Bone marrow (tissue), 2 donors: ENCODE data around the gene CCDC68.

ENCODE experiments used
- DNase-seq, 2 donors: peaks; one replicate each; lab custom pipeline; 2025; lab: John Stamatoyannopoulos, UW

Gene CCDC68

DNA sequence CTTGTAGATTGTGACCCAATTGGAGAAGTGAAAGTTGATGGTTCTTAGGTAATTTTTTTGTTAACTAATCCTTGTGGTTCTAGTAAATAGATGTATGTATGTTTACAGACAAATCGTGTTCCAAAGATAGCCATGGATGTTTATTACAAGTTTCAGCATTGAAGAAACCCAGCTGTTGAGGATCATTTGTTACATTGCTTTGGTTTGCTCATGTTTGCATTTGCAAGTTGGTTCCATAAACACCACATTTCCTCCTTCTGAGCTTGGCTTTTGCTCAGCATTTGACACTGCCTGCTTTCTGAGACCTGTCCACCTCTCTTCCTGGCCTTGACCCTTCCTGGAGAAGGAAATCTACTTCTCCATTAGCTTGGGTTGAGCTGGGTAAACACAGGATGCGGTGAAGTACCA is 1.8 kb upstream of the CCDC68 start:
- DNase-seq = no peak

DNA sequence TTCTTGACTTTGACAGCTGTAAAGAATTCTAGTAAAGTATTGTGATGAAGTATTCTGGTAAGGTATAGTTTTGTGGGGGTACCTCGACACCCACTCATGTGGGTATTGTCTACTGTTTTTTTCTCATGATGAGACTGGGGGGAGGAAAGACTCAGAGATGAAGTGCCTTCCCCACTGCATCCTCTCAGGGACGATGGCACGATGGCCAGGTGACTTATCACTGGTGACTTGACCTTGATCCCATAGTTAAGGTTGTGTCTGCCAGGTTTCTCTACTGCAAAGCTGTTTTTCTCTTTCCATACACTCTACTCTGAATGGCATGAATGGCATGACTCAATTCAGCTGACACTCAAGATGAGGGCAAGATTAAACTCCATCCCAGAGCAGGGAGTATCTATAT is 936 bp upstream of the CCDC68 start:
- no peak for DNase-seq

DNA sequence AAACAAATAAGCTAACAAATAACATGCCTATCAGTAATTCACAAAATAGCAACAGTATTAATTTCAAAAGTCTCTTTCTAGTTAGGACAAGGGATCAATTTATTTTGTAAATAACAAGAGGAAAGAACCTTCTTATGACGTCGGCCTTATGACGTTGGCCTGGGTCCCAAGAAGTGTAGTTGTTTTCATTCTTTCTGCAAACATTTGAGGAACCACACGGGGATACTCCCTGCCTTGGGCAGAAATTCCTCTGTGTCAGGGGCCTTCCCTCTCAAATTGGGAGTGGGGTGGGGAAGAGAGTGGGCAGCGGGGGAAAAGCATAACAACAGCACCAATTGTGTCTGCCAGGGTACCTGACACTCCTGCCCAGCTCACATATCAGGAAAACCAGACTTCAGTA is 1.3 kb downstream of the CCDC68 start:
- no peak for DNase-seq

DNA sequence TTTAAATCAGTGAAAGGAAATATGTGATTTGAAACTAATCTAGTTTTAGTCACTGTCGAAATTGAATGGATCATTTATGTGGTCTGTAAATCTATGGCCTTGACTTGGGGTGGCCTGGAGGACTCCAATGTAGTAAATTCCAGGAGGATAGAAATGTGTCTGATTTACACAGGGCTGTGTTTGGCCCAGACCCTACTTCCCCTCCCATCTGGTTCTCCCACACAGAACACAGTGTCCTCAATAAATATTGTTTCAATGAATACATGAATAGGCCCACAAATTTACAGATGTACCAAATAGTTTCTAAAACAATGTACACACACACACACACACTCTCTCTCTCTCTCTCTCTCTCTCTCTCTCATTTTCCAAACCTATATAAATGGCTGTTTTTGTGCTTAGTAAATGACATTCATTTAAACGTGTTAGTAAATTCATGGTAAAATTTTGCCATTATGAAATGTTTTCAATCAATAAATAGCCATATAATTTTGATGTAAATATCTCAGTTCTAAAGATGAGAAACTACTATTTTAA is 1.9 kb downstream of the CCDC68 start:
- no peak for DNase-seq

DNA sequence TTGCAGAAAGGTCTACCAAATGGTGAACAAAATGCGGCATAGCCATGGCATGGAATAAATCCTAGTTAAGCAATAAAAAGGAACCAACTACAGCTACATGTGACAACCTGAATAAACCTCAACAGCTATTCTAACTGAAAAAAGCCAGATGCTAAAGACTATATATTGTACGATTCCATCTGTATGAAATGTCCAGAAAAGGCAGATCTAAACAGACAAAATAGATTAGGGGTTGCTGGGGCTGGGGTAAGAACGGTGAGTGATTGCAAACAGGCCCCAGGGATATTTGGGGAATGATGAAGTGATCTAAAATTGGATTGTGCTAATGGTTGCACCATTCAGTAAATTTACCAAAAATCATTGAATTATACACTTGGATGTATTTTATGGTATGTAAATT is 2.8 kb downstream of the CCDC68 start:
- no peak for DNase-seq

DNA sequence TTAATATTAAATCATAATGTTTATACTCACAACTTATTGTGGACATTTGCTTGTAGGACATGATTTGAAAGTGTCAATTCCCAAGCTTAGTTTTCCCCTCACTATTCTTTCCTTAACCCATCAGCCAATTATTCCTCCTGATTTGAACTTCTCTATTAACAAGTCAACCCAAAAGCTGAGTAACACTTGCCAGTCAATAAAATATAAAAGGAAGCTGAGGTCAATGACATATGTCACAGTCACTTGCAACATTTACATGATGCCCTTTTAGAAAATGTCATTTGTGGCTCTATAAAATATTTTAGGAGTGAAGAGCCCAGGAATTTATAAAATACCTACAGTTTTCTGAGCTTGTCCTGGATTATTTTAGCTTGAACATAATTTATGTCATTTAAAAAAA is 7.2 kb downstream of the CCDC68 start:
- DNase-seq = no peak

DNA sequence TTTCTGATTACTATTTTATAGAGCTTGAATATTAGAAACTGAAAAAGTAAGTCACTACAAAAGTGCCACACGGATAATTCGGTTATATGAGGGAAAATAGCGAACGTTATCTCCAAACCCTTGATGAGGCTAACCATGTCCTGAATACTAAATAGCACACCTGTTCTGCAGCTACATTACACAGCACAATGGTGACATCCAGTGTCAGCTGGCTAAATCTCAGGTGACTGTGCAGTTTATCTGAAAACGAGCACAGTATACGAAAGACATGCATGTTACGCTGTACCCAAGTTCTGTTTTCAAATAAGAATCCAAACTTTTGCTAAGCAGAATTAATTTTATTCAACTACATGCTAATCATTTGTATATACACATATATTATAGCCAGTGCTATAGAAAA is 9.0 kb downstream of the CCDC68 start:
- no peak for DNase-seq

DNA sequence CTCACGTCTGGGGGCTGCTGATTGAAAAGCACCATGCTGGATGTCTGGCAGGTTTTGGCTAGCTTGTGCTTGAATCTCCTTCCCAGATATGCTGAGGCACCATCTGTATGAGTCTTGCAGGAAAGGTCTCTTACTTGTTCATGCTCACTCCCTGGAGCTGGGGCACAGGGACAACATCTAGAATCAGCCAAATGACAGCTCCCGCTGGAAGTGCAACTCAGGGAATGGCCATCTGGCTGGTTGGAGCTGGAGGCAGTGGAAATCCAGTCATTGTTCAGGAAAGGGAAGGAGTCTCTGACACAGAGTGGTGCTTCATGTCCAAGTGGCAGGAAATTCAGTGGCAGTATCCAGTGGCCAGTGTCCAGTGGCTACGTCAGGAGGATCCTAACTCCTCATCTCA is 9.7 kb downstream of the CCDC68 start:
- DNase-seq = no peak

DNA sequence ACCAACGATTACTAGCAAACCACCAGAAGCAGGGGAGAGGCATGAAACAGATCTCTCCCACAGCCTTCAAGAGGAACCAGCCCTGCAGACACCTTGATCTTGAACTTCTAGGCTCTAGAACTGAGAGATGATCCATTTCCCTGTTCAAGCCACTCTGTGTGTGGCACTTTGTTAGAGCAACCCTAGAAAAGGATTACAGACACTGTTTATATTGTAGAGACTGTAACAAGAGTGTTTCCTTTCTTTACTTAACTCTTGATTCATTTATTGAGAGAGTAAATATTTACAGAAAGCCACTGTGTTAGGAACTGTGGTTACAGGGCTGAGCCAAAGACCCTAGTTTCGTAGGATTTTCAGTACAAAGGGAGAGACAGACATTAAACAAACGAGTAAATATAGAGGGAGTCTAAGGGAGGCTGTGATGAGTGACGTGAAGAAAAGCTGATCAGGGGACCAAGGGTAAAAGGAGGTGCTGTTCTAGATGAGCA is 10.9 kb downstream of the CCDC68 start:
- no peak for DNase-seq

DNA sequence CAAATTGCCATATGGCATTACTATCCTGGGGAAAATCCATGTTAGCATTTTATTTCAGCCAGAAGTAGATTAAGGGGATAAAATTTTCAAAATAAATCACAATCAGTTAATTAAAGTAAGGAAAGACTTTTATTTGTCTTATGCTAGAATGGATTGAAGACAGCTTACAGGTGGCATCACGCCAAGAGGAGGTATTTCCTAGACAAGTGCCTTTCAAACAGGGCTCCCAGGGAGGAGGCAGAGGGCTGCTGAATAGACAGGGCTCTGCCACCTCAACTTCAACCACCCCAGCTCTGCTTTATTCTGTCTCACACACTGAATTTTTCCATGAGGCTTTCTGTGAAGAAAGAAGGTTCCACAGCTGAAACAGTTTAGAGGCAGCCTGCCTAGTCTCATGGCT is 12.2 kb downstream of the CCDC68 start:
- no peak for DNase-seq

DNA sequence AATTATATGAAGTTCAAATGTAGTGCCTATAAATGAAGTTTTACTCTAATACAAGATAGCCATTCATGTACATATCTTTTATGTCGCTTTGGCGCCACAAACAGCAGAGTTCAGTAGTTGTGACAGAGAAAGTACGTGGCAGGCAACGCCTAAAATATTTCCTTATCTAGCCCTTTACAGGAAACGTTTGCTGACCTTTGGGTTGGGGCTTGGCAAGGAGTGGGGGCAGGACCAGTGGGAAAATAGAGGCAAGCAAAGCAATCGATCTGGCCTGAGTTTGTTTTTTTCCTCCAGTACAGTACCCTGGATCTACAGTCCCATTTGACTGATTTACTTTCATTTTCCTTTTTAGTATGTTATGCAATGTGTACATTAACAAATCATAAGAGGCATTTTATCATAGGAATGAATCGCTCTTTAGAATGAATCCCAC is 13.1 kb downstream of the CCDC68 start:
- peak in 1 of 2 donors; percentile 55 for DNase-seq

DNA sequence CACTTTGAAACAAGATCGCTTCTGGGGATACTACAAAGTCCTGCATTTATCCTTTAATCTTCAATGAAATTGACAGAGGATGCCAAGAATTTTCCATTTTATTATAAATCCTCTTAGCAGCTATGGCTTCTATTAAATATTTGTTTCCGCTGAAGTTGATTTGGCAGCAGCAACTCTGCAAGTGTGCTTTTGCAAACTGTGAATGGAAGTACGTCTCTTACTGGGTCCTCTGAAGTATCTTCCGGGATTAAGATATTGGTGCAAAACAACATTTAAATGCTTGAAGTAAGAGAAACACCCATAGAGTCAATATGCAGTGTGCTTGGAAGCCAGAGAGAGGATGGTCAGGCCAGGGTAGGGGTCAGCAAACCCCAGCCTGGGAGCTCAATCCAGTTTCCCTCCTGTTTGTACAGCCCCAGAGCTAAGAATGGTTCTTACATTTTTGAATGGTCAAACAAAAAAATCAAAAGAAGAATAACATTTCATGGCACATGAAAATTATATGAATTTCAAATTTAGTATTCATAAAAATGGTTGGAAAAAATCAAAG is 13.6 kb downstream of the CCDC68 start:
- no peak for DNase-seq

DNA sequence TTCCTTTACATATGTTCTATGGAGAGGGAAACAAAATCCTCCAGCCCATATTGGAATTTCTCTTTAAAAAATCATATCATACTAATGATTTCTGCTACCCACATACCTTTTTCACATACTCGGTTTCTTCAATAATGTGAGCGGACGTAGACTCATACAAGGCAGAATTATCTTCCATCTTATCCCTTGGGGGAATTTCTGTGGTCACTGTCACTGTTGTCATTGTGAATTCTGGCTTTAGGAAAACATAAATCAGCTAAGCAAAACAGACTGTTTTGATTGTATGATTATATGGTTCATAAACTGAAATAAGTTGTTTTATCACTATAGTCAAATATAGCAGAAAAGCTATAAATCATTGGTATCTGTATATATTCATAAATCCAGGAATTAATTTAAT is 16.7 kb downstream of the CCDC68 start:
- DNase-seq = no peak

DNA sequence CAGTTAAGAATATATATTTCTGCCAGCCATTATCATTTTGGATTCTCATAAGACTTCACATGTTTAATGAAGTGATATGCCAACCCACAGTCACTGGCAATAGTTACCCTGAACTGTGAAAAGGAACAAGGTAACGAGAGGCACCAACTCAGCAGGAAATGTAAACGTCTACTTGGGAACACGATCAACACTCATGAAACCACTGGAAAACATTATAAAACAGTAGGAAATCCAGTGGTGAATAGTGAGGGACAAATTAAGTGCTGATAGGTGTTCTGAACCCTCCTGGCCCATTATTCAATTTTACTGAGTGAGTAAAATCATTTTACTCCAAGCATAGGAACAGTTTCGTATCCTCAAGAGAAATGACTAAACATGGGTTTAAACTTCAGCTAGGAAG is 17.1 kb downstream of the CCDC68 start:
- DNase-seq = no peak

DNA sequence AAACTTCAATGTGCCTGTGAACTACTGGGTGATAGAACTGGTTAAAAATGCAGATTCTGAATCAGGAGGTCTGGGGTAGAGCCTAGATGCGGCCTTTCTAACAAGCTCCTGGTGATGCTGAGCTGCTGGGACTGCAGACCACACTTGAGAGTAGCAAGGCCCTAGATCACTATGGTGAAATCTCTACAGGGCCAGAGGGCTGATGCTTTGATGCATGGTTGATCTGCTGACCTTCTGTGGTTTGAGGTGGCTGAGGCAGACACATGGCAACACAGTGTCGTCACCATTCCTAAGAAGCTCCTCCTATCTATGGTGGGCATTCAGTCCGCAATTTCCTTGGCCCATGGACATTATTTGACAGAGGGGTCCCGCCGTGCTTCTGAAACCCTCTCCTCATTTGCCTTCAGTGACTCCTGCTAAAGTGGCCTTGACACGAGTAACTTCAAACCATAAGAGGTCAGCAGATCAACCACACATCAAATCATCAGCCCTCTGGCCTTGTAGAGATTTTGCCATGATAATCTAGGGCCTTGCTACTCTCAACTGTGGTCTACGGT is 19.8 kb downstream of the CCDC68 start:
- DNase-seq = no peak

DNA sequence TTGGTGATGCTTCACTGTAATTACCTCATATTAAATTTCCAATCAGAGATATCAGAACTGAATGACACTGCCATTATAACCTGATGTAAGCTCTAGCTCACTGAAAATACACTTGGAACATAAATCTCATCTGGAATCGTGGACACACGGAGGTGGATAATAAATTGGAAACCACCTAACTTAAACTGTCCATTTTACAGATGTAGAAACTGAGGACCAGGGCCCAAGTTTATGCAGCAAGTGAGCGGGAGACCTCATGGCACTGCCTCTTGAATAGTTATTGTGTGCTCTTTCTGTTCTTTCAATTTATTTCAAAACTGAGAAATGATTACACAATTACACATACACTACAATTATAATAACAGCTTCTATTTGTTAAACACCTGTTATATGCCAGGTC is 20.8 kb downstream of the CCDC68 start:
- DNase-seq = no peak

DNA sequence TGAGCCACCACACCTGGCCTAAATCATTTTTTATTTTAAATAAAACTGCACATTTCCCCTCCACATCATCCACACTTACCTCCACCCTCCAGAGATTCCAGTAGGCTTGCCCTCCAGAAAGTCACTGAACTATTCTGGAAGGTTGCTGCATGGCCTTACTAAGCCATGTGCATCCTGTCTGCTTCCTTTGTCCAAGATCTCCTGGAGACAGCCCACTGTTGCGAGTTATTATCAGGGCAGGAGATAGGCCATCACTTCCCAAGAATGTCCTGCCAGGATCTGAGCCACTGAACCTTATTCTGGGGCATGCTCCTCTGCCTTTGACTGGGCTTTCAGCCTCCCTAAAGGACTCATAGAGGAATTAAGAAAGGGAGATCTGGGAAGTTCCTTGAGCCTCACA is 26.8 kb downstream of the CCDC68 start:
- no peak for DNase-seq

DNA sequence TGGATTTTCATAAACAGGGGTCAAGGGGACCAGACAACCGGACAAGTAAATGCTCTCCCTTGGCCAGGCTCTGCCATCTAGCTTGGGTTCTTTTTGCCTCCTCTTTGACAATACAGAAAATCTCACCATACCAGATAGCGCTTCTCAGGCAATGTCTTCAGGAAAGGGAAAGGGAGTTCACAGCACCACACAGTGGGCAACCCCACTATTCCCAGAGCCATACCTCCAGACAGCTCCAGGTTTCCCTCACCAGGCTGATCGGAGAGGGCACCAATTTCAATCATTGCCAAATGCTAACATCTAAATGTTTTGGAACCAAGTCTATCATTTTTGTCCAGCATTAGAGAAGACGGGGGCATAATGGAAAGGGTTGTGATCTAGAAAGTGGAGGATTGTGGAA is 28.1 kb downstream of the CCDC68 start:
- no peak for DNase-seq

DNA sequence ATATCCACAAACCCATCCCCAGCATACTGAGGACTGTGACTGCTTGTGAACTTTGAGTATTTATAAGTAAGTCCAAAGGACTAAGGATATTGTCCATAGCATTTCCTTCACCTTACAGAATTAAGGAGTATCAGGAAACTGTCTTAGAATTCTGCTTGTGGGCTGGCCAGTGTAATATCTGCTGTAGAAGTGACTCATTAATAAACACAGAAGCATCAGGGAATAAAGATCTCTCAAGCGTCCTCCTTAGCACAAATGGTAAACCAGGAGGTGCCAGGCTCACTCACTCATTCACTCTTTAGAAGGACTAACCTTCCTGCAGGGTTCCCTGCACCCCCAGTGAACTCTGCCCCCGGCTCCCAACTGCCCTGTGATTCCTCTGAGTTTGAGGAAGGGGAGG is 31.0 kb downstream of the CCDC68 start:
- DNase-seq = no peak

DNA sequence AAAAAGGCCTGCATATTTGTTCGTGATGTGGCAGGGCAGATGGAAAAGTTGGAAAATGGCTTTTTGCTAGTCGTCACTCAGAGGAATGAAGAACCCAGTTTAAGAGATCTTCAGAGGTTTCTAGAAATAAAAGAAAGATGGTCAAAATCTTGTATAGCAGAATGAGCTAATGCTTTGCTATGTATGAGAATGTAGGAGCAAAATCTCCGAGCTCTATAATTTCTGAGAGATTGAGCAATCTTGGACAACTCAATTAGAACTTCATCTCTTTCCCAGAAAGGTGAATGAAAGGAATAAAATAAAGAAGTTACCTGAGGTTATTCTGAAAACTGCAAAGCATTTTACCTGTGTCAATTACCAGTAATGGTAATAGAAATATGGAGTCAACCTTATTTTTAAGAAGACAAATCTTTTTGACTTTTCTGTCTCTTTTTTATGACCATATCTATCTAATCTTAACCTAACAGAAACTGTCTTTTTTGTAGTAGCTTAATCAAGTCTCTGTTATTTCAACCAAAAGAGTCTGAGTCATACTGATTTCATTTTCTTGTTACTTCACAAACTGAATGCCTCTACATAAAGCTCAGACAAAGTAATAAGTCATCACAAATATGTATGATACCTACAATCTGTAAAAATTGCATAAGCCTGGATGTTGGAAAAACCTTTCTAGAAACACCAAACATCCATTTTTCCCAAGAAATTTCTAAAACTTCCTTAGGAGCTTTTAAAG is 32.5 kb downstream of the CCDC68 start:
- DNase-seq = no peak

DNA sequence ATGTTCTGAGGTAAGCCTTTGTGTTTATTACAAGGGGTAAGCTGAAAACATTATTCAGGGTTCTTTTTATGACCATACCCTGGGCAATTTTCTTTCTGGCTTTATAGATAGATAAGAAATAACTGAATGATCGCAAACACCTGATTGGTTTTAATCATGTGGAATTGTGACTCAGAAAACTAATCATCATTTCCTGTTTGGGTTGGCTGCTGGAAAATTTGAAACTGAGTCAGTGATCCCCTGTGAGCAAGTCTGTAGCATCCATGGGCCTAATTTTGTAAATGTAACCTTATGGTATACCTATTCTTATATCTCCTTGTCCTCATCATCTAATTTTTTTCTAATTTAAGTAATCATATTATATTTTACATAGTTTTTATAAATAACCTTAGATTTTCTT is 34.3 kb downstream of the CCDC68 start:
- DNase-seq = no peak

DNA sequence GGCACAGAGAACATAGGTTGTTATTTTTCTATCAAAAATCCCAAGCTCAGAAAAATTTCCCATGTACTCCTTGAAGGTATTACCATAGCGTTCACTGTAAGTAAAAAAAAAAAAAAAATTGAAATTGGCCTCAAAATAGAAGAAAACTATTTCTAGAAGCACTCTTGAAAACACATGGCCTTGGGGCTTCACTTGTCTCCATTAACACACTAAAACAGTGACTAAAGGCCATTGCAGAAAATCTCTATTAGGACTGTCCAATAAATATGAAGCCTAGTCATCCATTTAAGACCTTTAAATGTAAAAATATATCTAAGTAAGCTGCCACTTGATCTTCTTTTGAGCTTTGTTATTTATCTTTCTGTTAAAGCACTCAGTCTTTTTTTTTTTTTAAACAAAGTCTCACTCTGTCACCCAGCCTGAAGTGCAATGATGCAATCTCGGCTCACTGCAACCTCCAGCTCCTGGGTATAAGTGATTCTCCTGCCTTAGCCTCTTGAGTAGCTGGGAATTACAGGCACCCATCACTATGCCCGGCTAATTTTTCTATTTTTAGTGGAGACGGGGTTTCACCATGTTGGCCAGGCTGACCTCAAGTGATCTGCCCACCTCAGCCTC is 35.8 kb downstream of the CCDC68 start:
- no peak for DNase-seq

DNA sequence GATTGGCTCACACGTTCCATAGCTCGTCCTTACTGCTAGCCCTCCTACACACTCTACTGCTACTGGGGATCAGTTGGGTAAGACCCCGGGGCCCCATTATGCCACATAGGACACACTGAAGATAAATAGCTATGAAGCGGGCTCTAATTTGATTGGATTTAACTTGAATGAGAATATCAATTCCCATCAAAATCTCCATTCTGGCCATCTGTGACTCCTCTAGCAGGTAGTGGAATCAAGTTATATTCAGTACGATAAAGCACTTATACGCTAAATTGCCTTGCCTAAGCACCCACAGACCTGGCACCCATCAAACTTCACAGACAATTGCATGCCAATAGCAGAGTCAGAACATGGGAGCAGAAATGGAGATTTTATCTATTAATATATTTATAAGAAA is 39.8 kb downstream of the CCDC68 start:
- no peak for DNase-seq
